Thoracic aorta (tissue), 2 donors: ENCODE measurements around the gene GPS1. TPM values are rescaled to one million over a fixed set of nuclear protein-coding genes. Genes with fewer than 3 reads are reported as not detected.

Experiments
- ATAC-seq: fragments of 150-250 bp; one replicate; pipeline ENCODE4 v1.8.0; 2017; ENCODE audit warnings: low read depth; ENCODE audit not compliant: insufficient number of reproducible peaks, low FRiP score
- DNase-seq: peaks from one replicate; pipeline ENCODE4 v3.0.0-alpha.2; 2020; ENCODE audit warnings: low spot score
- H3K27ac ChIP-seq, 2 donors: fragments of 200-600 bp; sonication (generic); 1 replicate in 1 of 2; 2 replicates in 1 of 2; pipeline ENCODE4 v1.5.1; 2016; ENCODE audit warnings: mild to moderate bottlenecking in 2 of 2, moderate library complexity in 2 of 2
- H3K27me3 ChIP-seq: fragments of 200-600 bp; sonication (generic); replicated peaks from 2 replicates; pipeline ENCODE4 v1.6.0; 2016; ENCODE audit warnings: mild to moderate bottlenecking; ENCODE audit not compliant: insufficient read depth
- H3K36me3 ChIP-seq: fragments of 200-600 bp; sonication (generic); one replicate; pipeline ENCODE4 v1.5.1; 2016
- H3K4me1 ChIP-seq, 2 donors: fragments of 200-600 bp; sonication (generic); 1 replicate in 1 of 2; 2 replicates in 1 of 2; pipeline versions ENCODE4 v1.5.1 to v1.6.0; 2016; ENCODE audit warnings: low read depth in 2 of 2, mild to moderate bottlenecking in 1 of 2; ENCODE audit not compliant: control insufficient read depth in 1 of 2
- H3K4me3 ChIP-seq: fragments of 200-600 bp; sonication (generic); 2 replicates; pipeline ENCODE4 v1.5.1; 2016; ENCODE audit warnings: mild to moderate bottlenecking
- H3K9me3 ChIP-seq: fragments of 200-600 bp; sonication (generic); 2 replicates; pipeline ENCODE4 v1.5.1; 2016
- CTCF ChIP-seq: fragments of 200-600 bp; sonication (generic); IDR thresholded peaks from one replicate; pipeline ENCODE4 v1.5.1; 2019; ENCODE audit warnings: antibody characterized with exemption
- total RNA-seq, 2 donors: library from RNA; depleted of rRNA; stranded (reverse); fragments of >200 nt; gene quantifications; one replicate each; pipeline versions ENCODE4 v1.1.0 to v1.2.3, GENCODE V29; 2016

Gene GPS1
- total RNA-seq, 2 donors from 2014 or later: 43.2 to 91.9 TPM

GRCh38 chr17:82034371-82035011, 17.2 kb upstream of the GPS1 start:
- H3K4me1 ChIP-seq: peaks cover 13 to 35% of the 10 kb centered on the region in 2 donors
- H3K27ac ChIP-seq: no peak overlapping the region
- DNase-seq (no peak), ATAC-seq (no peak)
- no peaks in the 10 kb centered on the region for H3K27me3 ChIP-seq
- H3K9me3 ChIP-seq: no peaks in the 10 kb centered on the region
- H3K4me3 ChIP-seq: no peak overlapping the region
- TF ChIP-seq CTCF: no peak
- no peaks in the 10 kb centered on the region for H3K36me3 ChIP-seq

- no peak for TF ChIP-seq CTCF
- H3K4me3 ChIP-seq: no peak overlapping the region
- H3K4me1 ChIP-seq: peaks cover 8 to 28% of the 10 kb centered on the region in 2 donors
- no peak overlapping the region for H3K27ac ChIP-seq
- no peaks in the 10 kb centered on the region for H3K27me3 ChIP-seq
- DNase-seq (no peak), ATAC-seq (no peak)
- H3K36me3 ChIP-seq: no peaks in the 10 kb centered on the region
- H3K9me3 ChIP-seq: no peaks in the 10 kb centered on the region
Measured at GRCh38 chr17:82035488-82035887, 16.2 kb upstream of the GPS1 start.

- Histone ChIP-seq H3K9me3 (no peaks in the 10 kb centered on the region), H3K27me3 (no peaks in the 10 kb centered on the region), H3K27ac (peak overlapping the region; percentile 95), H3K4me3 (peak overlapping the region; percentile 85), H3K4me1 (peaks cover 8 to 22% of the 10 kb centered on the region in 2 donors), H3K36me3 (no peaks in the 10 kb centered on the region)
- no peak for TF ChIP-seq CTCF
- ATAC-seq (no peak), DNase-seq (no peak)
Measured at GRCh38 chr17:82035956-82036633, 15.6 kb upstream of the GPS1 start.

- no peak for DNase-seq
- H3K4me1 ChIP-seq: peaks cover 8 to 20% of the 10 kb centered on the region in 2 donors
- H3K36me3 ChIP-seq: no peaks in the 10 kb centered on the region
- ATAC-seq: no peak
- peak overlapping the region; percentile 85 for H3K4me3 ChIP-seq
- peak overlapping the region; percentile 95 for H3K27ac ChIP-seq
- no peaks in the 10 kb centered on the region for H3K9me3 ChIP-seq
- no peak for TF ChIP-seq CTCF
- no peaks in the 10 kb centered on the region for H3K27me3 ChIP-seq
Measured at GRCh38 chr17:82036634-82037091, 15.0 kb upstream of the GPS1 start.

GRCh38 chr17:82037092-82037888, 14.4 kb upstream of the GPS1 start, which contains the start of gene DCXR:
Gene DCXR, minus strand, starts transcription at chr17:82037697. Its CDS starts 15 bp downstream, at chr17:82037682.
- Histone ChIP-seq H3K27me3 (no peaks in the 10 kb centered on the region), H3K4me1 (peaks cover 5 to 20% of the 10 kb centered on the region in 2 donors), H3K4me3 (peak within 1 kb of the TSS; percentile 85), H3K9me3 (no peaks in the 10 kb centered on the region), H3K36me3 (no peaks in the 10 kb centered on the region), H3K27ac (peak within 1 kb of the TSS; percentile 95)
- peak; percentile 88 for DNase-seq
- TF ChIP-seq CTCF: peak; percentile 56
- ATAC-seq: peak; percentile 93
